GM12878 (cell line): ENCODE results near the gene POU2F1. TPM values are rescaled to one million over a fixed set of nuclear protein-coding genes. Genes with fewer than 3 reads are reported as not detected.

Source experiments
- ATAC-seq: fragments of 200-7000 bp; cut with Tn5 transposase; 3 replicates; pipeline ENCODE4 v1.9.1; 2020; ENCODE audit warnings: mild to moderate bottlenecking, moderate library complexity
- BruUV-seq: library from RNA; stranded (reverse); fragments of 400-500 nt; replicated peaks from 2 replicates; lab custom pipeline; 2021; lab: Mats Ljungman, UMichigan
- CTCF ChIA-PET: fragments of 300-600 bp; sonication (Branson Sonifier 250); formaldehyde crosslinking; extraction: SDS; loops from one replicate; lab custom pipeline; 2021; ENCODE audit warnings: inconsistent platforms; lab: Yijun Ruan, JAX
- POLR2A ChIA-PET: fragments of 350-600 bp; formaldehyde crosslinking; extraction: SDS; loops from one replicate; lab custom pipeline; 2021; ENCODE audit warnings: inconsistent platforms; lab: Charles Lee
- RAD21 ChIA-PET: fragments of 300-600 bp; sonication (Branson Sonifier 250); formaldehyde crosslinking; loops from one replicate; lab custom pipeline; 2023; ENCODE audit warnings: antibody characterized with exemption; ENCODE audit not compliant: unreplicated experiment; lab: Charles Lee
- SMC1A ChIA-PET: fragments of 300-600 bp; sonication (Branson Sonifier 250); formaldehyde crosslinking; loops from one replicate; lab custom pipeline; 2023; ENCODE audit not compliant: unreplicated experiment, uncharacterized antibody; lab: Charles Lee
- DNase-seq: peaks from one replicate; pipeline ENCODE4 v3.0.0-alpha.2; 2011; ENCODE audit warnings: low read depth, low spot score
- FAIRE-seq: peaks from 3 replicates; lab custom pipeline; 2011; peaks lifted over from hg19 to GRCh38; lab: Jason Lieb, UNC
- H2AFZ ChIP-seq: 2 replicates; pipeline ENCODE4 v1.6.0; 2011; ENCODE audit warnings: low read depth, low read length, control low read depth; ENCODE audit not compliant: control insufficient read depth
- H3K27ac ChIP-seq: 2 replicates; pipeline ENCODE4 v1.5.1; 2011; ENCODE audit warnings: control low read depth; ENCODE audit not compliant: control insufficient read depth, insufficient read depth
- H3K27me3 ChIP-seq, 2 experiments: replicated peaks in 1 of 2; 2 replicates each; pipeline versions ENCODE4 v1.6.0 to v1.6.1; 2011; ENCODE audit warnings: low read length in 1 of 2; ENCODE audit not compliant: control insufficient read depth in 2 of 2, insufficient read depth in 2 of 2
- H3K36me3 ChIP-seq, 2 experiments: 2 replicates each; pipeline ENCODE4 v1.5.1; 2011; ENCODE audit warnings: low read length in 1 of 2; ENCODE audit not compliant: control insufficient read depth in 2 of 2, insufficient read depth in 2 of 2
- H3K4me1 ChIP-seq: 2 replicates; pipeline ENCODE4 v1.6.1; 2011; ENCODE audit warnings: mild to moderate bottlenecking, low read length, moderate library complexity, mixed read lengths; ENCODE audit not compliant: control insufficient read depth, insufficient read depth
- H3K4me2 ChIP-seq: 2 replicates; pipeline ENCODE4 v1.6.0; 2011; ENCODE audit warnings: control low read depth; ENCODE audit not compliant: control insufficient read depth, insufficient read depth
- H3K4me3 ChIP-seq: fragments of 200-600 bp; sonication (generic); 2 replicates; pipeline ENCODE4 v1.5.1; 2016
- H3K79me2 ChIP-seq: 2 replicates; pipeline ENCODE4 v1.6.0; 2011; ENCODE audit warnings: low read length; ENCODE audit not compliant: control insufficient read depth, insufficient read depth
- H3K9ac ChIP-seq: 2 replicates; pipeline ENCODE4 v1.8.0; 2011; ENCODE audit warnings: low read length, control low read depth, mixed read lengths; ENCODE audit not compliant: control insufficient read depth, insufficient read depth
- H3K9me3 ChIP-seq: replicated peaks from 3 replicates; pipeline ENCODE4 v1.5.1; 2011; ENCODE audit warnings: mild to moderate bottlenecking, low read length; ENCODE audit not compliant: control insufficient read depth, insufficient read depth
- H4K20me1 ChIP-seq: 2 replicates; pipeline ENCODE4 v1.6.0; 2011; ENCODE audit not compliant: control insufficient read depth, insufficient read depth
- ELK1 ChIP-seq: IDR thresholded peaks from 2 replicates; pipeline ENCODE4 v1.6.1; 2012; ENCODE audit warnings: low read depth, low read length, improper control_type of control experiment
- HDAC6 ChIP-seq: fragments of 200-600 bp; sonication (generic); IDR thresholded peaks from one replicate; pipeline ENCODE4 v1.8.0; 2017; ENCODE audit warnings: antibody characterized with exemption; ENCODE audit not compliant: unreplicated experiment
- KLF5 ChIP-seq: fragments of 450-650 bp; IDR thresholded peaks from 2 replicates; pipeline ENCODE4 v1.6.1; 2014; ENCODE audit warnings: mild to moderate bottlenecking; ENCODE audit not compliant: partially characterized antibody
- NR2F1 ChIP-seq: fragments of 450-650 bp; conservative IDR thresholded peaks from 2 replicates; pipeline ENCODE4 v1.6.1; 2017; ENCODE audit warnings: mild to moderate bottlenecking
- PBX3 ChIP-seq: IDR thresholded peaks from 2 replicates; pipeline ENCODE4 v1.6.1; 2011; ENCODE audit warnings: mild to moderate bottlenecking, low read depth, low read length, moderate library complexity; ENCODE audit not compliant: insufficient replicate concordance
- PKNOX1 ChIP-seq: fragments of 450-650 bp; IDR thresholded peaks from 2 replicates; pipeline ENCODE4 v1.6.1; 2016; ENCODE audit warnings: mild to moderate bottlenecking
- SPI1 ChIP-seq: IDR thresholded peaks from 2 replicates; pipeline ENCODE4 v1.6.1; 2011; ENCODE audit warnings: low read depth, mild to moderate bottlenecking, low read length, moderate library complexity, borderline replicate concordance; ENCODE audit not compliant: insufficient read depth
- SRF ChIP-seq, 2 experiments: IDR thresholded peaks; 2 replicates each; pipeline ENCODE4 v1.6.1; 2011; ENCODE audit warnings: low read depth in 2 of 2, low read length in 2 of 2, mild to moderate bottlenecking in 1 of 2, moderate library complexity in 1 of 2
- TAF1 ChIP-seq: IDR thresholded peaks from 2 replicates; pipeline ENCODE4 v1.6.1; 2011; ENCODE audit warnings: mild to moderate bottlenecking, low read depth, low read length, borderline replicate concordance
- ZNF217 ChIP-seq: fragments of 450-650 bp; IDR thresholded peaks from 2 replicates; pipeline ENCODE4 v1.6.1; 2017; ENCODE audit warnings: antibody characterized with exemption, mild to moderate bottlenecking
- WGBS: methylation state at CpG from one replicate; pipeline ENCODE4 v1.1.6; 2016; ENCODE audit warnings: low lambda C conversion rate; ENCODE audit not compliant: insufficient replicate concordance, insufficient coverage; ENCODE audit errors: missing lambda C conversion rate; 5-methylcytosine and 5-hydroxymethylcytosine counted together
- in situ Hi-C: fragments of 300-500 bp; cut with MboI; formaldehyde crosslinking; loops from 9 replicates; pipeline ENCODE4 v1.14.3; 2018; ENCODE audit warnings: mixed read lengths
- intact Hi-C: fragments of 100-400 bp; cut with micrococcal nuclease; formaldehyde crosslinking; loops from one replicate; pipeline ENCODE4 v1.14.2; 2022; ENCODE audit not compliant: unreplicated experiment
- polyA plus RNA-seq, 11 experiments: library from polyadenylated mRNA; depleted of rRNA in 4 of 11; unstranded in 6 of 11; stranded (reverse) in 5 of 11; fragments of >200 nt; fragmentation: Nextera tagmentation in 4 of 11; fragmentation: Illumina TruSeq in 1 of 11; extraction: Ambion mirVana in 4 of 11; extraction: Trizol in 1 of 11; gene quantifications; 1 replicate in 1 of 11; 2 replicates in 10 of 11; pipeline versions ENCODE4 v1.2.1 to v1.2.3, GENCODE V29; 2011 to 2016; ENCODE audit warnings: inconsistent platforms in 2 of 11, missing spikeins in 2 of 11, low read depth in 1 of 11
- total RNA-seq, 4 experiments: library from RNA; depleted of rRNA in 3 of 4; stranded (reverse); fragments of >200 nt in 3 of 4; fragmentation: Illumina TruSeq in 1 of 4; extraction: Trizol in 1 of 4; gene quantifications; 2 replicates each; pipeline versions ENCODE4 v1.2.1 to v1.2.3, GENCODE V29; 2013 to 2021

Gene POU2F1
- total and polyA plus RNA-seq, 10 of the 15 experiments (the other 5 are each of a cell fraction or from before 2014, with no cell fraction given) = 2.5 to 21.7 (median 12.5) TPM

- FAIRE-seq (no peak), ATAC-seq (no peak), DNase-seq (no peak)
- H2AFZ ChIP-seq = no peak overlapping the region
- no peak for TF ChIP-seq TAF1
- TF ChIP-seq PBX3 = no peak
- no peak for TF ChIP-seq PKNOX1
- TF ChIP-seq SPI1 = no peak
- TF ChIP-seq KLF5 = no peak
- TF ChIP-seq HDAC6 = no peak
- TF ChIP-seq NR2F1 = no peak
- TF ChIP-seq ELK1 = no peak
- no peak for TF ChIP-seq ZNF217
- TF ChIP-seq SRF (IDR thresholded peaks at IDR 0.05; ENCODE audit: low read depth in 2 of 2, low read length in 2 of 2) = no peak
- ChIA-PET RAD21 (no interaction called here), SMC1A (interaction anchor here (1.0 kb wide), 1 partner anchor 8 kb away, joined by 4 read pairs; no protein-coding TSS in a partner anchor), CTCF (no interaction called here), POLR2A (no interaction called here)
- no peaks in the 10 kb centered on the region for H3K79me2 ChIP-seq
- no peaks in the 10 kb centered on the region for H3K9me3 ChIP-seq
- no peak overlapping the region for H3K27ac ChIP-seq
- H3K9ac ChIP-seq = no peak overlapping the region
- H3K4me2 ChIP-seq = no peak overlapping the region
- H3K4me1 ChIP-seq = no peaks in the 10 kb centered on the region
- no peak overlapping the region for H3K4me3 ChIP-seq
- H3K27me3 ChIP-seq = no peaks in the 10 kb centered on the region
- 29% methylated on average over 5 of the region's 5 CpGs for WGBS
- in situ Hi-C loops = no loop called here
- intact Hi-C loops = no loop called here
- no peaks in the 10 kb centered on the region for H3K36me3 ChIP-seq
- no peaks in the 10 kb centered on the region for H4K20me1 ChIP-seq
- no TSS peak for BruUV-seq
Observed at GRCh38 chr1:167198518-167199133, 22.1 kb upstream of the POU2F1 start.
